ENCODE data around the gene ALPG.
A peak's percentile ranks its signal among the peaks of the same experiment; 100 is the strongest.
"Not testable (repeated sequence)": the region's sequence is repeated elsewhere in the genome, so short reads cannot be mapped to it uniquely, and the experiment has no call there.

The ALPG gene

GRCh38 chr2:232442431-232442830, 35.8 kb downstream of the ALPG start:
- not testable (repeated sequence) for DNase-seq

GRCh38 chr2:232443047-232443446, 36.4 kb downstream of the ALPG start:
- DNase-seq: not testable (repeated sequence)

DNA sequence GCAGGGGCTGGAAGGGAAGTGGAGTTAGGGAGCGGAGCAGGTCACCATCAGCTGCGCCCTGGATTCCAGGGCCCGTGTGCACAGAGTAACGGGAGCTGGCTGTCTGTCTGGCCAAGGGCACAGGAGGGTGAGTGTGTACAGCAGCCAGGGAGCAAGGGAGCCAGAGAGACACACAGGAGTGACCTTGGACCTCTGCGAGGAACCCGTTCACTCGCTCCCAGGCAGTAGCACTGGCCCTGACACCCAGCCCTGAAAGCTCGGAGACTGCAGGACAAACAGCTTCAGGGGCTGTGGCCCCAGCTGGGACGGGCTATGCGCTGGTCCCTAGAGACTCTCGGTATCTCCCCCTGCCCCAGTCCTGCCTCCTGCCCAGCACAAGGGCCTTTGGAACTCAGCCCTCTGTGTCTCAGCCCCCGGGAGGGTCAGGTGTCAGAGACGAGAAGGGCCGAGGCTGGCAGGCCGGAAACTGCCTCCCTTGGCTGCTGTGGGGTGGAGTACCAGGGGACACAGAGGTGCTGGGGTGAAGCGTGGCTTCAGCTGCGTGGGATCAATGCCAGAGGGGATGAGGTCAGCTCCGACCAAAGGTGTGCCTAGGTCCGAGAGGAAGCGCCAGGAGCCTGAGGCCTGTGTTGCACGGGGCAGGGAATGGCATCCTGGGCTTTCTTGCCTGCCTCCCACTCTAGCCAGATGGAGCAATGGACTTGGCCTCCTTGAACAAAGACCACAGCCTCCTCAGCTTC, 37.2 kb downstream of the ALPG start:
- DNase-seq: not testable (repeated sequence)

- DNase-seq: peak; percentile 82 to 85
These were observed 37.9 kb downstream of the ALPG start for GRCh38 chr2:232444409-232445148.

DNA sequence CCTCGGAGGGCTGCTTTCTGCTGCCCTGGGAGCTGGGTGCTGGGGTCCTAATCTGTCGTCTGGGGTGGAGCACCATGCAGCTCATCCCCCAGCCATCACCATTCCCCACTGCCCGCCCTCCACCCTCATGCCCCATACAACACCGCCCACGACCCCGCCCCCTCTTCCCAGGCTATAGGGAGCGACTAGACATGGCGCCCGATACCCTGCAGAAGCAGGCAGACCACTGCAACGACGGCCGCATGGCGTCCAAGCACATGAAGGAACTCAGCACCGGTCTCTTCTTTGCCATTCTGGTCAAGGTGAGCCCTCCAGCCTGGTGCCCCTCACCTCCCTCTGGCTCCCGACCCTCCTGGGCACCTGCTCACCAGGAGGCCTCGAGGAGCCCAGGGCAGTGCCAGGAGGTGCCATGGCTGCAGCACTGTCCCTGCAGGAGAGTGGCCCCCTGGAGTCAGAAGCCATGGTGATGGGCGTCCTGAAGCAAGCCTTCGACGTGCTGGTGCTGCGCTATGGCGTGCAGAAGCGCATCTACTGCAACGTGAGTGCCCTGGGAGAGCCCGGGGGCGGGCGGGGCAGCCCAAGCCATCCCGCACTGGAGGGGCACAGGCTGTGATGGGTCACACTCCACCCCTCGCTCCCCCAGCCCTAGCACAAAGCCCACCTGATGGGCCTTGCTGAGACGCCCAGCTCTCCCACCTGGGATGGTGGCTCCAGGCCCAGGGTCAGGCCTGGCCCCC, 38.7 kb downstream of the ALPG start:
- DNase-seq: not testable (repeated sequence)

DNA sequence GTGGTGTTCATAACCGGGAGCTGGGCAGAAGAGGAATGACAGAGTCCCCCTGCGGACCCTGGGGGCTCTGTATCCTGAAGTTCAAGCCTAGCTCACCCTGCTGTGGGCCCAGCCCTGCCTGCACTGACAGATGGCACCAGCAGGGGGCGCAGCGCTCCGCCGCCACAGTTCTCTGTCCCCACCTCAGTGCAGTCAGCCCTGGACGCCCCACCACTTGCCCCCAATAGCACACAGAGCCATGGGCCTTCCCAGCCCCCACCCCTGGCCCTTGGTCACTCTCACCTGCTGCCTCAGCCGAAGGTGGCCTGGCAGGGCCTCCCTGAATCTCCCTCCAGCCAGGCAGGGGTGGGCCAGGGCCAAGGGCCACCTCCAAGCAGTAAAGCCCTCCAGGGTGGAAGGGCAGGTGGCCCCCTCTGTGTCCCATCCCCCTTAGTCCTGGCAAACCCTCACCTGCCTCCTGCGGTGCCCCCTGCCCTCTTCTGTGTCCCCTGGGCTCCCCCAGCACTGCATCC, 39.7 kb downstream of the ALPG start:
- DNase-seq: not testable (repeated sequence)

DNA sequence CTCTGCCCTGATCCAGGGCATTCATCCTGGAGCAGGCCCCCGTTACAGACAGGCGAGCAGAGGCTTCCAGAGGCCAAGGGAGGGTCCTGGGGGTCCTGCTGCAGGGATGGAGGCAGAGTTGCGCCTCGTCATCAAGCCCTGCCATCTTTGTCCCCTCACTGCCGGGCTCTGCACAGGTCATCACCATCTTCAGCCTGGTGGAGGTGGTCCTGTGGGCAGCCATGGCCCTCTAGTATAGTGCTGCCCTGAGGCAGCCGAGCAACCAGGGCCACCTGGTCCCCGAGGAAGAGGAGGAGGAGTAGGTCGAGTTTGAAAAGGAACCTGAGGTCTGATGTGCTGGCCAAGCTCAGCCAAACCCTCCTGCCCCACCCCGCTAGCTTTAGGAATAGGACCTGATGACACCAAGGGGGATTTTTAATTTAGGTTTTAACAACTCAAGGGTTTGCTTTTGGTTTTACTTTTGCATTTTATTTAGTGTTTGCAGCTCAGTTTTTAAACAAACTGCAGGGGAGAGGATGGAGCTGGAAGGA, 40.5 kb downstream of the ALPG start:
- no peak for DNase-seq

GRCh38 chr2:232447638-232448303, 41.1 kb downstream of the ALPG start:
- DNase-seq: no peak

DNA sequence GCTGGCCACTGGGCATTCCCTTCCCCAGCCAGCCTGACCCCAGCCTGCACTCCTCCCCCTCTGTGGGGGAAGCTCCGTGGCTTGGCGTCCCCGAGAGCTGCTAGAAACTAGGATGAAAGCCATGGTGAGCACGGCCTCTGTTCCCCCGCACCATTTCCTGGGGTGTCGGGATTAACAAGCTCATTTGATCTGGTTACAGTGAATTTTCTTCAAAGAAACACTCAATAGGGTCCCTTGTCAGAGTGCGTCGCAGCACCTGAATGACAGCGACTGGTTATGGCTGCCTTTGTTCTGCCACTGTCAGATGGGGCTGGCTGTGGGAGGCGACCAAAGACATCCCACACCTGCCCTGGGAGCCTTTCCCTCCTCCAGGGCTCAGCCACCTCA, 41.7 kb downstream of the ALPG start:
- DNase-seq: no peak

- DNase-seq: no peak
These were observed 43.3 kb downstream of the ALPG start for GRCh38 chr2:232449964-232450363.

GRCh38 chr2:232451645-232452044, 45.0 kb downstream of the ALPG start:
- DNase-seq: not testable (repeated sequence)

- DNase-seq: no peak
These were observed 48.0 kb downstream of the ALPG start for GRCh38 chr2:232454630-232455029.

GRCh38 chr2:232455426-232456255, 49.0 kb downstream of the ALPG start, which contains the start of gene ALPI:
ALPI (plus strand) TSS chr2:232456153; CDS start chr2:232456200, 47 bp downstream.
- no peak for DNase-seq

DNA sequence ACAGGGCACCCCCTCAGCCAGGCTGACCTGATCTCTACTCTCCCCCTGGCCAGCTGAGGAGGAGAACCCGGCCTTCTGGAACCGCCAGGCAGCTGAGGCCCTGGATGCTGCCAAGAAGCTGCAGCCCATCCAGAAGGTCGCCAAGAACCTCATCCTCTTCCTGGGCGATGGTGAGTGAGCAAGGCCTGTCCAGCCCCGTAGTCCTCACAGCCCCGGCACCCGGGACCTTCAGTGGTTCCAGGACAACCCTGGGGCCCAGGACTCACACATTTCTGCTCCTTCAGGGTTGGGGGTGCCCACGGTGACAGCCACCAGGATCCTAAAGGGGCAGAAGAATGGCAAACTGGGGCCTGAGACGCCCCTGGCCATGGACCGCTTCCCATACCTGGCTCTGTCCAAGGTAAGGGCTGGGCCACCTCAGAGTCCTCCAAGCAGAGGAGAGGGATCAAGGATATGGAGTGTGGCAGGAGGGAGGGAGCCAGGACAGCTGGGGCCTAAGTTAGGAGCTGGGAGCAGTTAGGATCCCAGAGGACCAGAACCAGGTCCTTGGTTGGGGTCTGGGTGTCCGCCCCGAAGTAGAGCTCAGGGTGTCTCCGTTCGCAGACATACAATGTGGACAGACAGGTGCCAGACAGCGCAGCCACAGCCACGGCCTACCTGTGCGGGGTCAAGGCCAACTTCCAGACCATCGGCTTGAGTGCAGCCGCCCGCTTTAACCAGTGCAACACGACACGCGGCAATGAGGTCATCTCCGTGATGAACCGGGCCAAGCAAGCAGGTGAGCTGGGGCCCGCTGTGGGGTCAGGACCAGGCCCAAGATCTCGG, 49.9 kb downstream of the ALPG start:
- DNase-seq: no peak

DNA sequence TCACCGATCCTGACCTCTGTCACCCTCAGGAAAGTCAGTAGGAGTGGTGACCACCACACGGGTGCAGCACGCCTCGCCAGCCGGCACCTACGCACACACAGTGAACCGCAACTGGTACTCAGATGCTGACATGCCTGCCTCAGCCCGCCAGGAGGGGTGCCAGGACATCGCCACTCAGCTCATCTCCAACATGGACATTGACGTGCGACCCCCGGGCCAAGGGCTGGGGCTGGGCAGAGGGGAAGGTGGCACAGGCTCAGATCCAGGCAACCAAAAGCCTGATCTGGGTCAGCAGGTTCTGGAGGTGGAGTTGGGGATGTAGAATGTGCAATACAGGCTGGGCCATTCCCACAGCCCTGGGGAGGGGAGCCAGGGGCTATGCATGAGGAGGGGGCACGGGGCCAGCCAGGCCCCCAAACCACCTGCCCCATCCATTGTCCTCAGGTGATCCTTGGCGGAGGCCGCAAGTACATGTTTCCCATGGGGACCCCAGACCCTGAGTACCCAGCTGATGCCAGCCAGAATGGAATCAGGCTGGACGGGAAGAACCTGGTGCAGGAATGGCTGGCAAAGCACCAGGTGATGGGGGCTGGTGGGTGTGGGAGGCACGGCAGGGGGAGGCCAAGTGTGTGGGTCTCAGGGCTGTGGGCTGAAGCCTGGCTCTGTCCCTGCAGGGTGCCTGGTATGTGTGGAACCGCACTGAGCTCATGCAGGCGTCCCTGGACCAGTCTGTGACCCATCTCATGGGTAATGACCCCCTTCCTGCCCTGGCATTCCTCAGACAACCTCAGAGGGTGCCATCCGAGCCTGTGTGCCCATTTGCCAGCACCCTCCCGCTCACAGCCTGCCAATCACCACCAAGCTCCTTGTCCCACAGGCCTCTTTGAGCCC, 50.7 kb downstream of the ALPG start:
- DNase-seq: peak in 1 of 2 experiments; percentile 9

DNA sequence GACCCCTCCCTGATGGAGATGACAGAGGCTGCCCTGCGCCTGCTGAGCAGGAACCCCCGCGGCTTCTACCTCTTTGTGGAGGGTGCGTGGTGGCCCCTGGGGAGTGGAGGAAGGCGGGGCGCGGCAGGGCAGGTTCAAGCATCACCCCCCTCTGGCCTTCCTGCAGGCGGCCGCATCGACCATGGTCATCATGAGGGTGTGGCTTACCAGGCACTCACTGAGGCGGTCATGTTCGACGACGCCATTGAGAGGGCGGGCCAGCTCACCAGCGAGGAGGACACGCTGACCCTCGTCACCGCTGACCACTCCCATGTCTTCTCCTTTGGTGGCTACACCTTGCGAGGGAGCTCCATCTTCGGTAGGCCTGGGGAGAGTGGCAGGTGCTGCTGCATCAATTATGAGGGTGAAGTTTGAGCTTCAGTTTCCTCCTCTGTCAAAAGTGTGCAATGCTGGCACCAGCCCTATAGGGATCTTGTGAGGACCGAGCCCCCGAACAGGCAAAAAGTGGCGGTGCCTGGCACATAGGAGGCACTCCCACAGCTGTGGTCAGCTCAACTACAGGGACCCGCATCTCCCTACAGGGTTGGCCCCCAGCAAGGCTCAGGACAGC, 51.5 kb downstream of the ALPG start:
- DNase-seq: peak in 1 of 2 experiments; percentile 7

DNA sequence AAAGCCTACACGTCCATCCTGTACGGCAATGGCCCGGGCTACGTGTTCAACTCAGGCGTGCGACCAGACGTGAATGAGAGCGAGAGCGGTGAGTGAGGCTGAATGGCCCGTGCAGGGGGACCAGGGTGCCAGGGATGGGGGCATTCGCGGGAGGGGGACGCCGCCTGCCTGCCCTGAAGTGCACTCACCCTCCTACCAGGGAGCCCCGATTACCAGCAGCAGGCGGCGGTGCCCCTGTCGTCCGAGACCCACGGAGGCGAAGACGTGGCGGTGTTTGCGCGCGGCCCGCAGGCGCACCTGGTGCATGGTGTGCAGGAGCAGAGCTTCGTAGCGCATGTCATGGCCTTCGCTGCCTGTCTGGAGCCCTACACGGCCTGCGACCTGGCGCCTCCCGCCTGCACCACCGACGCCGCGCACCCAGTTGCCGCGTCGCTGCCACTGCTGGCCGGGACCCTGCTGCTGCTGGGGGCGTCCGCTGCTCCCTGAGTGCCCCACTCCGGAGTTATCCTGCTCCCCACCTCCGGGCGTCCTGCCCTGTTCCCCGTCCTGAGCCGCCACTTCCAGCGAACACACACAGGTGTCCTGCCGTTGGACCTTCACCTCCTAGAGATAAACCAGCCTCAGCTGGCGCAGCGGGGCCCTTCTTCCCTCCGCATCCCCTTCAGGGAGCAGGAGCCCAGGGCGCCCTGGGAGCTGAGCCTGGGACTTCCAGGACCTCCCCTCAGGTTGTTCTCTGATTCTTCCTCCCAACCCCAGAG, 52.2 kb downstream of the ALPG start:
- DNase-seq: no peak

DNA sequence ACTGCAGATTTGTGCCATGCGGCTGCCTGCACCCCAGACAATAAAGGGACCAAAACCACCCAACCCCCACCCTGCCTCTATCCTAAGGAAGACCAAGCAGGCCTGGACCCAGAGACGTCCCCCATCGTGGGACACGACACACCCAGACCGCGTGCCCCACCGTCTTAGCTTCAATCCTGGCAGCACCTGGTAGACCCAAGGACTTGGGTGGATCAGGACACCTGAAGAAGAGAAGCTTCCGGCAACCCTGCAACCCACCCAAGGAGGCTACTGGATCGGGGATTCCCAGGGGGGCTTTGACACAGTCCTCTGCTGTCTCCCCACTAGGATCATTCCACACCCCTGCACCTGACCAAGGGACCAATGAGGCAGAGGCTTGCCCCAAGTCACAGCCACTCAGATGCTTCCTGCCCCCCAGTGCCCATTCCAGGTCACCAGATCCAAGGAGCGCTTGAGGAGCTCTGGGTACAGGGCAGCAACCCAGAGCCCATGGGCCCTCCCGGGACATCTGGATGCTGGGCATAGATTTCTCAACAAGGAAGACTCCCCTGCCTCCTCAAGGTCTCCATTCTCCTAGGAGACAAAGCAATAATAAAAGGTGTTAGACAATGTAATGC, 52.9 kb downstream of the ALPG start:
- DNase-seq: peak in 1 of 2 experiments; percentile 8
